Neural cell (in vitro differentiated cells): ENCODE measurements around the gene SAMD3. TPM values are rescaled to one million over a fixed set of nuclear protein-coding genes. Genes with fewer than 3 reads are reported as not detected.

ENCODE experiments used
- H2AFZ ChIP-seq: fragments of 200-600, 300-800 bp; sonication (generic), shearing (Covaris generic); 2 replicates; pipeline ENCODE4 v1.6.0; 2014; ENCODE audit warnings: low read depth, mild to moderate bottlenecking, antibody characterized with exemption, low read length, moderate library complexity
- H3F3A ChIP-seq: fragments of 200-600 bp; shearing (Covaris generic); 2 replicates; pipeline ENCODE4 v1.6.1; 2016; ENCODE audit warnings: mild to moderate bottlenecking, moderate library complexity, mixed read lengths, antibody characterized with exemption, low read length; ENCODE audit not compliant: insufficient read depth, poor library complexity, severe bottlenecking
- H3K27ac ChIP-seq: fragments of 200-600, 300-800 bp; sonication (generic), shearing (Covaris generic); 2 replicates; pipeline ENCODE4 v1.5.1; 2014; ENCODE audit warnings: mild to moderate bottlenecking, low read length, moderate library complexity
- H3K27me3 ChIP-seq: fragments of 300-800, 200-600 bp; sonication (generic), shearing (Covaris generic); 2 replicates; pipeline ENCODE4 v1.6.0; 2014; ENCODE audit warnings: mild to moderate bottlenecking, low read depth, low read length, moderate library complexity; ENCODE audit not compliant: insufficient read depth
- H3K36me3 ChIP-seq: fragments of 300-800, 200-600 bp; sonication (generic), shearing (Covaris generic); 2 replicates; pipeline ENCODE4 v1.5.1; 2014; ENCODE audit warnings: mild to moderate bottlenecking, antibody characterized with exemption, low read length, moderate library complexity; ENCODE audit not compliant: insufficient read depth
- H3K4me2 ChIP-seq: fragments of 300-800, 200-600 bp; sonication (generic), shearing (Covaris generic); 2 replicates; pipeline ENCODE4 v1.6.0; 2014; ENCODE audit warnings: mild to moderate bottlenecking, low read length
- H3K4me3 ChIP-seq: fragments of 300-800, 200-600 bp; sonication (generic), shearing (Covaris generic); 2 replicates; pipeline ENCODE4 v1.5.1; 2014; ENCODE audit warnings: mild to moderate bottlenecking, low read length, moderate library complexity
- H3K79me2 ChIP-seq: fragments of 200-600 bp; shearing (Covaris generic); replicated peaks from 2 replicates; pipeline ENCODE4 v1.6.0; 2014; ENCODE audit warnings: mild to moderate bottlenecking, low read length, moderate library complexity; ENCODE audit not compliant: insufficient read depth
- H3K9ac ChIP-seq: fragments of 300-800, 200-600 bp; sonication (generic), shearing (Covaris generic); 2 replicates; pipeline ENCODE4 v1.6.1; 2016; ENCODE audit warnings: mild to moderate bottlenecking, low read length, mixed read lengths
- H3K9me2 ChIP-seq: fragments of 200-600 bp; shearing (Covaris generic); 2 replicates; pipeline ENCODE4 v1.6.1; 2016; ENCODE audit warnings: mild to moderate bottlenecking, low read length, mixed read lengths; ENCODE audit not compliant: insufficient read depth
- H3K9me3 ChIP-seq: fragments of 200-600, 300-800 bp; sonication (generic), shearing (Covaris generic); 2 replicates; pipeline ENCODE4 v1.6.1; 2016; ENCODE audit warnings: mild to moderate bottlenecking, mixed run types, low read length, moderate library complexity, mixed read lengths
- H4K20me1 ChIP-seq: fragments of 200-600 bp; shearing (Covaris generic); 2 replicates; pipeline ENCODE4 v1.6.1; 2016; ENCODE audit warnings: mild to moderate bottlenecking, mixed run types; ENCODE audit not compliant: insufficient read depth
- CTCF ChIP-seq: fragments of 450-650 bp; IDR thresholded peaks from 2 replicates; pipeline ENCODE4 v1.5.1; 2014; ENCODE audit warnings: antibody characterized with exemption, mild to moderate bottlenecking, moderate library complexity; ENCODE audit not compliant: poor library complexity, severe bottlenecking
- EP300 ChIP-seq: fragments of 450-650 bp; conservative IDR thresholded peaks from 2 replicates; pipeline ENCODE4 v1.6.1; 2014; ENCODE audit warnings: antibody characterized with exemption, mild to moderate bottlenecking, moderate library complexity; ENCODE audit not compliant: poor library complexity, severe bottlenecking
- EZH2 ChIP-seq: fragments of 200-600, 300-800 bp; shearing (Covaris generic), sonication (generic); IDR thresholded peaks from 2 replicates; pipeline ENCODE4 v1.6.1; 2014; ENCODE audit warnings: antibody characterized with exemption, low read length, borderline replicate concordance, mild to moderate bottlenecking; ENCODE audit not compliant: insufficient read depth, poor library complexity, severe bottlenecking
- MXI1 ChIP-seq: fragments of 450-650 bp; conservative IDR thresholded peaks from 2 replicates; pipeline ENCODE4 v1.6.1; 2014; ENCODE audit warnings: antibody characterized with exemption, mild to moderate bottlenecking; ENCODE audit not compliant: poor library complexity, severe bottlenecking
- POLR2AphosphoS5 ChIP-seq: IDR thresholded peaks from 2 replicates; pipeline ENCODE4 v1.6.1; 2012
- RAD21 ChIP-seq: fragments of 450-650 bp; conservative IDR thresholded peaks from 2 replicates; pipeline ENCODE4 v1.6.1; 2014; ENCODE audit warnings: antibody characterized with exemption, mild to moderate bottlenecking, moderate library complexity
- REST ChIP-seq: IDR thresholded peaks from 2 replicates; pipeline ENCODE4 v1.6.1; 2012; ENCODE audit warnings: borderline replicate concordance
- SMC3 ChIP-seq: fragments of 450-650 bp; conservative IDR thresholded peaks from 2 replicates; pipeline ENCODE4 v1.6.1; 2014; ENCODE audit warnings: antibody characterized with exemption, mild to moderate bottlenecking, moderate library complexity; ENCODE audit not compliant: poor library complexity
- TAF1 ChIP-seq: IDR thresholded peaks from 2 replicates; pipeline ENCODE4 v1.6.1; 2012; ENCODE audit warnings: low read depth
- polyA plus RNA-seq: library from polyadenylated mRNA; depleted of rRNA; stranded (reverse); fragments of >200 nt; gene quantifications from 2 replicates; pipeline ENCODE4 v1.2.3, GENCODE V29; 2014

Gene SAMD3
- polyA plus RNA-seq, 1 donor from 2014 or later, result 17.1 TPM

- no peaks in the 10 kb centered on the region for H3K36me3 ChIP-seq
- H3K9me2 ChIP-seq, result no peaks in the 10 kb centered on the region
- no peaks in the 10 kb centered on the region for H3K27me3 ChIP-seq
- H2AFZ ChIP-seq, result no peak overlapping the region
- no peak overlapping the region for H3K4me3 ChIP-seq
- no peak for TF ChIP-seq CTCF
- TF ChIP-seq POLR2AphosphoS5, result no peak
- no peak for TF ChIP-seq EP300
- no peak for TF ChIP-seq REST
- no peak for TF ChIP-seq EZH2
- no peak for TF ChIP-seq TAF1
- TF ChIP-seq RAD21, result no peak
- TF ChIP-seq SMC3, result no peak
- no peak for TF ChIP-seq MXI1
- no peaks in the 10 kb centered on the region for H3K9me3 ChIP-seq
- no peaks in the 10 kb centered on the region for H4K20me1 ChIP-seq
- H3K4me2 ChIP-seq, result no peak overlapping the region
- no peak overlapping the region for H3K27ac ChIP-seq
- no peaks in the 10 kb centered on the region for H3F3A ChIP-seq
- H3K79me2 ChIP-seq, result no peaks in the 10 kb centered on the region
- no peak overlapping the region for H3K9ac ChIP-seq
These were observed 65.8 kb downstream of the SAMD3 start for GRCh38 chr6:130156908-130157307.

DNA sequence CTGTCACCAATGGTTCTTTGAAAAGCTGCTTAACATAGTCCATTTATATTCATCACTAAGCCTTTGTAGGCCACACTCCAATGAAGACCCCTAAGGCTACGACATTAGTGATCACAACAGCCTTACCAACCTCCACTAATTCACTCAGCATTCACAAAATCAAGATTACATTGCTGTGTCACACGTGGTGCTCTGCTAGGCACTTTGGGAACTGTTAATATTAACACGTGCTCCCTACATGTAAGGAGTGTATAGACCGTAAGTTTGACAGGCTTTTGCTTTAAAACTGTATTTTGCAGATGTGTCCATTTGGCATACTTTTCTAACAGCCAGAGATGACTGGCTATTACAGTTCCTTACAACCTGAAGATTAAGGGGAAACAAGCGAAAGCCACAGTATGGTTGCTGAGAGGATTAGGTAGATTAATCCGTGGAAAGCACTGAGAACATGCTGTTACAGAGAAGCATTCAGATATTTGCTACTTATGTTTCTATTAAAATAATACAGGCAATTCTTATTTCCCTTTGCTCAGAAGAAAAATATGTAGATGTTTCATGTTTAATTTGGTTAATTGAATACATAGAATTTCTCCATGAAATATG is 69.7 kb downstream of the SAMD3 start:
- no peaks in the 10 kb centered on the region for H3K9me2 ChIP-seq
- no peak for TF ChIP-seq EP300
- H4K20me1 ChIP-seq, result no peaks in the 10 kb centered on the region
- H3K4me2 ChIP-seq, result no peak overlapping the region
- no peak overlapping the region for H3K27ac ChIP-seq
- H2AFZ ChIP-seq, result no peak overlapping the region
- no peaks in the 10 kb centered on the region for H3K36me3 ChIP-seq
- no peaks in the 10 kb centered on the region for H3K27me3 ChIP-seq
- no peak overlapping the region for H3K4me3 ChIP-seq
- no peaks in the 10 kb centered on the region for H3F3A ChIP-seq
- no peaks in the 10 kb centered on the region for H3K79me2 ChIP-seq
- H3K9me3 ChIP-seq, result no peaks in the 10 kb centered on the region
- no peak overlapping the region for H3K9ac ChIP-seq

DNA sequence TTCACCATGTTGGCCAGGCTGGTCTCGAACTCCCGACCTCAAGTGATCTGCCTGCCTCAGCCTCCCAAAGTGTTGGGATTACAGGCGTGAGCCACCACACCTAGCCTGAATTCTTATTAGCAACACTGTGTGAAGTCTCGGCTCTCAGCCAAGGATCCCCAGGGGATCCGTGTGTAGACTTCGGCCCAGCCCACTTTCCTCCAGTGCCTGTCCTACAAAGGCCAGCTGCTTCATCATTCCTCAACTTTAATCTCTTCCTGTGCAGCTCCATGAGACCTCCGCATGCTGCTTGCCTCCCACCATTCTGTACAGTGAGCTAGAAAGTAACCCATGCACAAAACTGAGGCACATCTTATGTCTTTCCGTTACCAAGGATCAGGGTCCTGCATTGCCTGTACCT is 71.8 kb downstream of the SAMD3 start:
- no peak overlapping the region for H3K4me3 ChIP-seq
- H3K9me2 ChIP-seq, result no peaks in the 10 kb centered on the region
- no peak for TF ChIP-seq CTCF
- no peak for TF ChIP-seq EP300
- no peak for TF ChIP-seq REST
- TF ChIP-seq MXI1, result no peak
- TF ChIP-seq EZH2, result no peak
- TF ChIP-seq POLR2AphosphoS5, result no peak
- no peak for TF ChIP-seq RAD21
- TF ChIP-seq TAF1, result no peak
- TF ChIP-seq SMC3, result no peak
- H3K79me2 ChIP-seq, result no peaks in the 10 kb centered on the region
- H3K27me3 ChIP-seq, result no peaks in the 10 kb centered on the region
- H3K9me3 ChIP-seq, result no peaks in the 10 kb centered on the region
- H4K20me1 ChIP-seq, result no peaks in the 10 kb centered on the region
- H3K36me3 ChIP-seq, result no peaks in the 10 kb centered on the region
- no peak overlapping the region for H2AFZ ChIP-seq
- no peak overlapping the region for H3K9ac ChIP-seq
- no peak overlapping the region for H3K4me2 ChIP-seq
- H3F3A ChIP-seq, result no peaks in the 10 kb centered on the region
- no peak overlapping the region for H3K27ac ChIP-seq
